Erythroblast (primary cell): Measurements from ENCODE around the gene ID3.

Experiments
- GATA1 ChIP-seq: IDR thresholded peaks from 2 replicates; pipeline ENCODE4 v1.6.1; 2011; ENCODE audit warnings: low read depth, mild to moderate bottlenecking, control low read depth, low read length, moderate library complexity
- POLR2A ChIP-seq: IDR thresholded peaks from 2 replicates; pipeline ENCODE4 v1.6.1; 2011; ENCODE audit warnings: mild to moderate bottlenecking, low read length

DNA sequence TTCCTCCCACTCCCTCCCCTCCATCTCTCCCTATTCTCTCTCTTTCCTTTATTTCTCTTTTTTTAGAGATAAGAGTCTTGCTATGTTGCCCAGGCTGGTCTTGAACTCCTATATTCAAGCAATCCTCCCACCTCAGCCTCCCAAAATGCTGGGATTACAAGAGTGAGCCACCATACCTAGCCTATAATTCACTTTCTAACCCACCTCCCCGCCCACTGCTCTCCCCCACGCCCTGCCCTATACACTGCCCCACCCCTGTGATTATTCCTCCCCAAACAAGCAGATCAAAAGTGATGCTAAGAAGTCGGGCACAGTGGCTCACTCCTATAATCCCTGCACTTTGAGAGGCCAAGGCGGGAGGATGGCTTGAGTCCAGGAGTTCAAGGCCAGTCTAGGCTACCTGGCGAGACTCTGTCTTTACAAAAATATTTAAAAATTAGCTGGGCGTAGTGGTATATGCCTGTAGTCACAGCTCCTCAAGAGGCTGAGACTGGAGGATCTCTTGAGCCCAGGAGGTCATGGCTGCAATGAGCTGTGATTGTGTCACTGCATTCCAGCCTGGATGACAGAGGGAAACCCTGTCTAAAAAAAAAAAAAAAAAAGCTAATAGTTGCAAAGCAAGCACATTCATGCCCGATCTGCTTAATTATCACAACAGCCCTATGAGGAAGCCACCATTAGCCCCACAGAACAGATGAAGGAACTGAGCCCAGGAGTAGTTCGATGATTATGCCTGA lies 15.4 kb downstream of the ID3 start:
- TF ChIP-seq POLR2A (no peak), GATA1 (no peak)
